H1 (cell line): Measurements from ENCODE around the gene MYO9A. TPM values are rescaled to one million over a fixed set of nuclear protein-coding genes. Genes with fewer than 3 reads are reported as not detected.

ENCODE experiments used
- CTCF ChIA-PET: fragments of 300-600 bp; sonication (Branson Sonifier 250); formaldehyde crosslinking; loops from one replicate; lab custom pipeline; 2021; ENCODE audit not compliant: partially characterized antibody; lab: Charles Lee
- POLR2A ChIA-PET: fragments of 300-600 bp; sonication (Branson Sonifier 250); formaldehyde crosslinking; loops from one replicate; lab custom pipeline; 2021; ENCODE audit warnings: inconsistent platforms; ENCODE audit not compliant: partially characterized antibody; lab: Charles Lee
- DNase-seq, 2 experiments: peaks; one replicate each; pipeline versions ENCODE4 v3.0.0 to v3.0.0-alpha.2; 2010 to 2022; ENCODE audit warnings: low spot score in 2 of 2, low read depth in 1 of 2, mixed read lengths in 1 of 2
- FAIRE-seq: peaks from 2 replicates; lab custom pipeline; 2011; peaks lifted over from hg19 to GRCh38; lab: Jason Lieb, UNC
- H2AFZ ChIP-seq: 2 replicates; pipeline ENCODE4 v1.8.1; 2012; ENCODE audit warnings: low read length, inconsistent platforms
- H2AK5ac ChIP-seq: 2 replicates; pipeline ENCODE4 v1.6.1; 2013; ENCODE audit warnings: low read depth, low read length
- H2BK120ac ChIP-seq: replicated peaks from 2 replicates; pipeline ENCODE3; 2013; ENCODE audit warnings: low read depth, low read length, inconsistent platforms
- H2BK12ac ChIP-seq: 2 replicates; pipeline ENCODE4 v1.6.1; 2013; ENCODE audit warnings: low read depth, low read length
- H2BK15ac ChIP-seq: 2 replicates; pipeline ENCODE4 v1.6.1; 2013; ENCODE audit warnings: low read length
- H2BK20ac ChIP-seq: 2 replicates; pipeline ENCODE4 v1.6.1; 2013; ENCODE audit warnings: low read length
- H2BK5ac ChIP-seq: 2 replicates; pipeline ENCODE4 v1.6.1; 2013; ENCODE audit warnings: low read depth, low read length
- H3K14ac ChIP-seq: 2 replicates; pipeline ENCODE4 v1.6.1; 2013; ENCODE audit warnings: inconsistent platforms; ENCODE audit not compliant: insufficient read length
- H3K18ac ChIP-seq: 2 replicates; pipeline ENCODE4 v1.6.1; 2013; ENCODE audit warnings: low read length; ENCODE audit errors: extremely low read depth
- H3K23ac ChIP-seq: 2 replicates; pipeline ENCODE4 v1.6.1; 2013; ENCODE audit warnings: inconsistent platforms; ENCODE audit not compliant: insufficient read length
- H3K23me2 ChIP-seq: 2 replicates; pipeline ENCODE4 v1.6.1; 2013; ENCODE audit warnings: low read depth, low read length
- H3K27ac ChIP-seq: 2 replicates; pipeline ENCODE4 v1.6.1; 2011; ENCODE audit warnings: low read depth, low read length, inconsistent platforms
- H3K27me3 ChIP-seq, 4 experiments: replicated peaks in 1 of 4; 1 replicate in 1 of 4; 2 replicates in 3 of 4; pipeline versions ENCODE4 v1.6.1 to v1.8.1; 2011 to 2013; ENCODE audit warnings: low read length in 3 of 4, mild to moderate bottlenecking in 3 of 4, inconsistent platforms in 2 of 4, mixed read lengths in 2 of 4, moderate library complexity in 1 of 4; ENCODE audit not compliant: control insufficient read depth in 3 of 4, insufficient read depth in 3 of 4; ENCODE audit errors: extremely low read depth in 1 of 4
- H3K36me3 ChIP-seq, 4 experiments: 2 replicates each; pipeline versions ENCODE4 v1.6.1 to v1.8.1; 2011 to 2013; ENCODE audit warnings: mild to moderate bottlenecking in 4 of 4, low read length in 3 of 4, moderate library complexity in 2 of 4, control low read depth in 1 of 4, inconsistent platforms in 1 of 4; ENCODE audit not compliant: insufficient read depth in 4 of 4, control insufficient read depth in 2 of 4
- H3K4ac ChIP-seq: replicated peaks from 2 replicates; pipeline ENCODE3; 2013; ENCODE audit warnings: low read length, low read depth, mixed read lengths, inconsistent platforms; ENCODE audit not compliant: insufficient read length
- H3K4me1 ChIP-seq, 4 experiments: replicated peaks in 1 of 4; 1 replicate in 1 of 4; 2 replicates in 3 of 4; pipeline versions ENCODE4 v1.6.1 to v1.8.1; 2011 to 2013; ENCODE audit warnings: low read length in 3 of 4, inconsistent platforms in 2 of 4, mixed read lengths in 1 of 4; ENCODE audit not compliant: insufficient read depth in 4 of 4, control insufficient read depth in 3 of 4
- H3K4me2 ChIP-seq, 2 experiments: 2 replicates each; pipeline versions ENCODE4 v1.6.1 to v1.8.1; 2011 to 2013; ENCODE audit warnings: low read depth in 2 of 2, low read length in 2 of 2, control low read depth in 1 of 2, inconsistent platforms in 1 of 2, mild to moderate bottlenecking in 1 of 2; ENCODE audit not compliant: insufficient read depth in 1 of 2
- H3K4me3 ChIP-seq, 4 experiments: fragments of 200-600, 300-600 bp in 1 of 4; sonication (generic), shearing (Covaris generic), sonication (Bioruptor Twin) in 1 of 4; 2 replicates each; pipeline versions ENCODE4 v1.5.1 to v1.8.1; 2011 to 2016; ENCODE audit warnings: low read length in 4 of 4, low read depth in 3 of 4, control low read depth in 2 of 4, inconsistent platforms in 2 of 4, mild to moderate bottlenecking in 2 of 4, mixed read lengths in 1 of 4, moderate library complexity in 1 of 4; ENCODE audit not compliant: insufficient read depth in 2 of 4; ENCODE audit errors: extremely low read depth in 1 of 4
- H3K56ac ChIP-seq: replicated peaks from 2 replicates; pipeline ENCODE3; 2013; ENCODE audit warnings: low read depth, mild to moderate bottlenecking, mixed read lengths, low read length, inconsistent platforms; ENCODE audit not compliant: insufficient read length
- H3K79me1 ChIP-seq: 2 replicates; pipeline ENCODE4 v1.6.1; 2013; ENCODE audit warnings: low read depth, low read length, control low read depth
- H3K79me2 ChIP-seq, 2 experiments: 2 replicates each; pipeline versions ENCODE4 v1.6.1 to v1.8.1; 2012 to 2013; ENCODE audit warnings: low read length in 2 of 2, mild to moderate bottlenecking in 2 of 2, inconsistent platforms in 1 of 2; ENCODE audit not compliant: insufficient read depth in 2 of 2, control insufficient read depth in 1 of 2
- H3K9ac ChIP-seq, 4 experiments: replicated peaks in 1 of 4; 1 replicate in 1 of 4; 2 replicates in 3 of 4; pipeline versions ENCODE4 v1.6.1 to v1.8.1; 2011 to 2013; ENCODE audit warnings: low read depth in 3 of 4, low read length in 3 of 4, control low read depth in 2 of 4, mild to moderate bottlenecking in 2 of 4, moderate library complexity in 2 of 4, inconsistent platforms in 1 of 4; ENCODE audit errors: extremely low read depth in 1 of 4
- H3K9me3 ChIP-seq, 2 experiments: 2 replicates each; pipeline versions ENCODE4 v1.6.1 to v1.8.1; 2012 to 2013; ENCODE audit warnings: mild to moderate bottlenecking in 2 of 2, moderate library complexity in 2 of 2, control low read depth in 1 of 2, inconsistent platforms in 1 of 2, low read depth in 1 of 2, low read length in 1 of 2, mixed read lengths in 1 of 2; ENCODE audit not compliant: insufficient read depth in 2 of 2
- H4K20me1 ChIP-seq, 2 experiments: replicated peaks in 1 of 2; 2 replicates each; pipeline versions ENCODE3 to v1.8.1; 2011 to 2013; ENCODE audit warnings: inconsistent platforms in 2 of 2, low read length in 2 of 2, mild to moderate bottlenecking in 1 of 2; ENCODE audit not compliant: insufficient read depth in 2 of 2, control insufficient read depth in 1 of 2
- H4K5ac ChIP-seq: 2 replicates; pipeline ENCODE4 v1.6.1; 2013; ENCODE audit warnings: low read length, low read depth, mixed read lengths, inconsistent platforms; ENCODE audit not compliant: insufficient read length
- H4K8ac ChIP-seq: 2 replicates; pipeline ENCODE4 v1.8.0; 2013; ENCODE audit warnings: mild to moderate bottlenecking, moderate library complexity, low read length, inconsistent platforms; ENCODE audit not compliant: insufficient read depth; ENCODE audit errors: extremely low read depth
- H4K91ac ChIP-seq: replicated peaks from 2 replicates; pipeline ENCODE3; 2013; ENCODE audit warnings: low read length, mixed read lengths, inconsistent platforms; ENCODE audit not compliant: insufficient read length
- CBX5 ChIP-seq: fragments of 300-800, 300-1000 bp; sonication (generic); IDR thresholded peaks from 2 replicates; pipeline ENCODE4 v1.7.1; 2016; ENCODE audit warnings: antibody characterized with exemption, low read length, low read depth
- CTBP2 ChIP-seq: IDR thresholded peaks from 2 replicates; pipeline ENCODE4 v1.7.0; 2011; ENCODE audit warnings: borderline replicate concordance, mild to moderate bottlenecking, moderate library complexity, mixed read lengths, low read length; ENCODE audit not compliant: insufficient read depth, insufficient read length
- MAX ChIP-seq: IDR thresholded peaks from 2 replicates; pipeline ENCODE4 v1.6.1; 2012; ENCODE audit warnings: inconsistent platforms
- POU5F1 ChIP-seq: IDR thresholded peaks from 2 replicates; pipeline ENCODE4 v1.6.1; 2011; ENCODE audit warnings: low read depth, mild to moderate bottlenecking, low read length, moderate library complexity
- SAP30 ChIP-seq: fragments of 300-600 bp; sonication (generic); IDR thresholded peaks from 2 replicates; pipeline ENCODE4 v1.7.1; 2012; ENCODE audit warnings: low read length, moderate library complexity, mild to moderate bottlenecking, inconsistent platforms; ENCODE audit not compliant: insufficient read depth, insufficient replicate concordance
- SIX5 ChIP-seq: IDR thresholded peaks from 2 replicates; pipeline ENCODE4 v1.6.1; 2011; ENCODE audit warnings: mild to moderate bottlenecking, low read depth, low read length
- SP2 ChIP-seq: IDR thresholded peaks from 2 replicates; pipeline ENCODE4 v1.6.1; 2012; ENCODE audit warnings: mild to moderate bottlenecking, low read length, inconsistent platforms
- TBP ChIP-seq: IDR thresholded peaks from 2 replicates; pipeline ENCODE4 v1.6.1; 2011; ENCODE audit warnings: low read depth, low read length, improper control_type of control experiment
- WGBS, 2 experiments: shearing (Covaris generic) in 1 of 2; methylation state at CpG; one replicate each; pipeline versions ENCODE4 v1.1.6 to v1.1.7; 2013 to 2015; ENCODE audit warnings: low lambda C conversion rate in 2 of 2, mixed read lengths in 2 of 2, inconsistent platforms in 1 of 2, low coverage in 1 of 2, missing lambda C conversion rate in 1 of 2; ENCODE audit not compliant: insufficient replicate concordance in 2 of 2, insufficient coverage in 1 of 2, insufficient read length in 1 of 2; ENCODE audit errors: extremely low coverage in 1 of 2, missing lambda C conversion rate in 1 of 2; 5-methylcytosine and 5-hydroxymethylcytosine counted together
- polyA plus RNA-seq, 7 experiments: library from polyadenylated mRNA; depleted of rRNA in 3 of 7; stranded (reverse) in 5 of 7; unstranded in 2 of 7; fragments of >200 nt in 5 of 7; fragments of 200-250 nt in 2 of 7; gene quantifications; 1 replicate in 5 of 7; 2 replicates in 1 of 7; 4 replicates in 1 of 7; pipeline versions ENCODE4 v1.2.1 to v1.2.3, GENCODE V29; 2011 to 2013; ENCODE audit warnings: missing spikeins in 2 of 7, mixed read lengths in 2 of 7
- total RNA-seq: library from RNA; stranded (reverse); fragmentation: NEBNext Ultra II Directional; extraction: Animal tissue kit (Norgen Biotek cat#: 25700); gene quantifications from 2 replicates; pipeline ENCODE4 v1.2.1, GENCODE V29; 2021

The MYO9A gene
- total and polyA plus RNA-seq, 2 of the 8 experiments (the other 6 are each of a cell fraction or from before 2014, with no cell fraction given), result 3.9 to 26.0 TPM

GRCh38 chr15:71813723-71814470 is 304.1 kb downstream of the MYO9A start:
- Histone ChIP-seq H2BK5ac (no peak overlapping the region), H3K4me3 (no peak overlapping the region), H2AFZ (no peak overlapping the region), H3K56ac (no peak overlapping the region), H3K27me3 (no peaks in the 10 kb centered on the region), H3K4ac (no peak overlapping the region), H3K27ac (no peak overlapping the region), H2BK120ac (no peak overlapping the region), H3K4me1 (peaks cover 0 to 6% (median under 1%) of the 10 kb centered on the region in 4 experiments; a peak in 2 of 7 replicates), H2AK5ac (no peak overlapping the region), H3K36me3 (no peaks in the 10 kb centered on the region), H4K91ac (no peak overlapping the region), H3K23me2 (no peaks in the 10 kb centered on the region), H3K79me2 (no peaks in the 10 kb centered on the region), H3K79me1 (no peaks in the 10 kb centered on the region), H3K18ac (no peak overlapping the region), H3K14ac (no peak overlapping the region), H2BK20ac (no peak overlapping the region), H3K23ac (no peak overlapping the region), H3K4me2 (no peak overlapping the region), H3K9me3 (no peaks in the 10 kb centered on the region), H4K20me1 (no peaks in the 10 kb centered on the region), H4K5ac (no peak overlapping the region), H2BK15ac (no peak overlapping the region), H4K8ac (no peak overlapping the region)
- ChIA-PET POLR2A (no interaction called here), CTCF (interaction anchor here (0.5 to 2.6 kb wide), 2 partner anchors 12 to 27 kb away, joined by 3 to 12 read pairs; no protein-coding TSS in a partner anchor)
- WGBS, 2 experiments, result 90% methylated on average over 9 of the region's 9 CpGs; no CpG with 5 or more reads in 1 of the 2 experiments
- DNase-seq (no peak), FAIRE-seq (no peak)
- TF ChIP-seq TBP (no peak), MAX (no peak), POU5F1 (no peak), SAP30 (no peak), CBX5 (no peak), SP2 (no peak), CTBP2 (no peak), SIX5 (no peak)
- TF ChIP-seq, all 59 proteins: peak for 0
- H3K9ac ChIP-seq, result no peak overlapping the region
- no peak overlapping the region for H2BK12ac ChIP-seq
